GM12878 (cell line): ENCODE measurements around the gene OSBPL10. TPM values are rescaled to one million over a fixed set of nuclear protein-coding genes. Genes with fewer than 3 reads are reported as not detected.

ENCODE experiments used
- ATAC-seq: fragments of 200-7000 bp; cut with Tn5 transposase; 3 replicates; pipeline ENCODE4 v1.9.1; 2020; ENCODE audit warnings: mild to moderate bottlenecking, moderate library complexity
- BruUV-seq: library from RNA; stranded (reverse); fragments of 400-500 nt; replicated peaks from 2 replicates; lab custom pipeline; 2021; lab: Mats Ljungman, UMichigan
- CTCF ChIA-PET: fragments of 300-600 bp; sonication (Branson Sonifier 250); formaldehyde crosslinking; extraction: SDS; loops from one replicate; lab custom pipeline; 2021; ENCODE audit warnings: inconsistent platforms; lab: Yijun Ruan, JAX
- POLR2A ChIA-PET: fragments of 350-600 bp; formaldehyde crosslinking; extraction: SDS; loops from one replicate; lab custom pipeline; 2021; ENCODE audit warnings: inconsistent platforms; lab: Charles Lee
- RAD21 ChIA-PET: fragments of 300-600 bp; sonication (Branson Sonifier 250); formaldehyde crosslinking; loops from one replicate; lab custom pipeline; 2023; ENCODE audit warnings: antibody characterized with exemption; ENCODE audit not compliant: unreplicated experiment; lab: Charles Lee
- SMC1A ChIA-PET: fragments of 300-600 bp; sonication (Branson Sonifier 250); formaldehyde crosslinking; loops from one replicate; lab custom pipeline; 2023; ENCODE audit not compliant: unreplicated experiment, uncharacterized antibody; lab: Charles Lee
- DNase-seq: peaks from one replicate; pipeline ENCODE4 v3.0.0-alpha.2; 2011; ENCODE audit warnings: low read depth, low spot score
- FAIRE-seq: peaks from 3 replicates; lab custom pipeline; 2011; peaks lifted over from hg19 to GRCh38; lab: Jason Lieb, UNC
- H2AFZ ChIP-seq: 2 replicates; pipeline ENCODE4 v1.6.0; 2011; ENCODE audit warnings: low read depth, low read length, control low read depth; ENCODE audit not compliant: control insufficient read depth
- H3K27ac ChIP-seq: 2 replicates; pipeline ENCODE4 v1.5.1; 2011; ENCODE audit warnings: control low read depth; ENCODE audit not compliant: control insufficient read depth, insufficient read depth
- H3K27me3 ChIP-seq, 2 experiments: replicated peaks in 1 of 2; 2 replicates each; pipeline versions ENCODE4 v1.6.0 to v1.6.1; 2011; ENCODE audit warnings: low read length in 1 of 2; ENCODE audit not compliant: control insufficient read depth in 2 of 2, insufficient read depth in 2 of 2
- H3K36me3 ChIP-seq, 2 experiments: 2 replicates each; pipeline ENCODE4 v1.5.1; 2011; ENCODE audit warnings: low read length in 1 of 2; ENCODE audit not compliant: control insufficient read depth in 2 of 2, insufficient read depth in 2 of 2
- H3K4me1 ChIP-seq: 2 replicates; pipeline ENCODE4 v1.6.1; 2011; ENCODE audit warnings: mild to moderate bottlenecking, low read length, moderate library complexity, mixed read lengths; ENCODE audit not compliant: control insufficient read depth, insufficient read depth
- H3K4me2 ChIP-seq: 2 replicates; pipeline ENCODE4 v1.6.0; 2011; ENCODE audit warnings: control low read depth; ENCODE audit not compliant: control insufficient read depth, insufficient read depth
- H3K4me3 ChIP-seq: fragments of 200-600 bp; sonication (generic); 2 replicates; pipeline ENCODE4 v1.5.1; 2016
- H3K79me2 ChIP-seq: 2 replicates; pipeline ENCODE4 v1.6.0; 2011; ENCODE audit warnings: low read length; ENCODE audit not compliant: control insufficient read depth, insufficient read depth
- H3K9ac ChIP-seq: 2 replicates; pipeline ENCODE4 v1.8.0; 2011; ENCODE audit warnings: low read length, control low read depth, mixed read lengths; ENCODE audit not compliant: control insufficient read depth, insufficient read depth
- H3K9me3 ChIP-seq: replicated peaks from 3 replicates; pipeline ENCODE4 v1.5.1; 2011; ENCODE audit warnings: mild to moderate bottlenecking, low read length; ENCODE audit not compliant: control insufficient read depth, insufficient read depth
- H4K20me1 ChIP-seq: 2 replicates; pipeline ENCODE4 v1.6.0; 2011; ENCODE audit not compliant: control insufficient read depth, insufficient read depth
- ASH2L ChIP-seq: fragments of 300-600, 200-600 bp; sonication (generic); IDR thresholded peaks from 2 replicates; pipeline ENCODE4 v1.6.1; 2017; ENCODE audit warnings: low read depth, mild to moderate bottlenecking, borderline replicate concordance
- BHLHE40 ChIP-seq, 2 experiments: fragments of 450-650 bp in 1 of 2; IDR thresholded peaks; 2 replicates each; pipeline ENCODE4 v1.6.1; 2011 to 2017; ENCODE audit warnings: low read depth in 2 of 2, borderline replicate concordance in 1 of 2, improper control_type of control experiment in 1 of 2, low read length in 1 of 2, mild to moderate bottlenecking in 1 of 2
- CHD2 ChIP-seq: IDR thresholded peaks from 2 replicates; pipeline ENCODE4 v1.6.1; 2011; ENCODE audit warnings: low read depth, low read length, improper control_type of control experiment, borderline replicate concordance
- EED ChIP-seq: sonication (generic); IDR thresholded peaks from 2 replicates; pipeline ENCODE4 v1.6.1; 2016; ENCODE audit warnings: antibody characterized with exemption, low read depth
- EGR1 ChIP-seq, 2 experiments: IDR thresholded peaks; 1 replicate in 1 of 2; 2 replicates in 1 of 2; pipeline ENCODE4 v1.6.1; 2011 to 2012; ENCODE audit warnings: low read depth in 2 of 2, low read length in 2 of 2, borderline replicate concordance in 1 of 2, mild to moderate bottlenecking in 1 of 2, moderate library complexity in 1 of 2
- MYC ChIP-seq: IDR thresholded peaks from 2 replicates; pipeline ENCODE4 v1.6.1; 2011; ENCODE audit warnings: mild to moderate bottlenecking, low read length, moderate library complexity, inconsistent platforms; ENCODE audit not compliant: insufficient read depth, insufficient replicate concordance, insufficient read length, severe bottlenecking
- SUZ12 ChIP-seq: fragments of 200-600 bp; sonication (generic); IDR thresholded peaks from one replicate; pipeline ENCODE4 v1.6.1; 2018; ENCODE audit warnings: antibody characterized with exemption, mild to moderate bottlenecking; ENCODE audit not compliant: unreplicated experiment
- TBL1XR1 ChIP-seq: IDR thresholded peaks from 2 replicates; pipeline ENCODE4 v1.6.1; 2012; ENCODE audit warnings: low read depth, low read length, improper control_type of control experiment
- ZNF217 ChIP-seq: fragments of 450-650 bp; IDR thresholded peaks from 2 replicates; pipeline ENCODE4 v1.6.1; 2017; ENCODE audit warnings: antibody characterized with exemption, mild to moderate bottlenecking
- WGBS: methylation state at CpG from one replicate; pipeline ENCODE4 v1.1.6; 2016; ENCODE audit warnings: low lambda C conversion rate; ENCODE audit not compliant: insufficient replicate concordance, insufficient coverage; ENCODE audit errors: missing lambda C conversion rate; 5-methylcytosine and 5-hydroxymethylcytosine counted together
- in situ Hi-C: fragments of 300-500 bp; cut with MboI; formaldehyde crosslinking; loops from 9 replicates; pipeline ENCODE4 v1.14.3; 2018; ENCODE audit warnings: mixed read lengths
- intact Hi-C: fragments of 100-400 bp; cut with micrococcal nuclease; formaldehyde crosslinking; loops from one replicate; pipeline ENCODE4 v1.14.2; 2022; ENCODE audit not compliant: unreplicated experiment
- polyA plus RNA-seq, 11 experiments: library from polyadenylated mRNA; depleted of rRNA in 4 of 11; unstranded in 6 of 11; stranded (reverse) in 5 of 11; fragments of >200 nt; fragmentation: Nextera tagmentation in 4 of 11; fragmentation: Illumina TruSeq in 1 of 11; extraction: Ambion mirVana in 4 of 11; extraction: Trizol in 1 of 11; gene quantifications; 1 replicate in 1 of 11; 2 replicates in 10 of 11; pipeline versions ENCODE4 v1.2.1 to v1.2.3, GENCODE V29; 2011 to 2016; ENCODE audit warnings: inconsistent platforms in 2 of 11, missing spikeins in 2 of 11, low read depth in 1 of 11
- total RNA-seq, 4 experiments: library from RNA; depleted of rRNA in 3 of 4; stranded (reverse); fragments of >200 nt in 3 of 4; fragmentation: Illumina TruSeq in 1 of 4; extraction: Trizol in 1 of 4; gene quantifications; 2 replicates each; pipeline versions ENCODE4 v1.2.1 to v1.2.3, GENCODE V29; 2013 to 2021
- TF ChIP-seq, protein P1 (sequence below): fragments of 450-650 bp; IDR thresholded peaks from 2 replicates; pipeline ENCODE4 v1.6.1; 2017; ENCODE audit warnings: mild to moderate bottlenecking, moderate library complexity
- TF ChIP-seq, protein P2 (sequence below): fragments of 450-650 bp; IDR thresholded peaks from 2 replicates; pipeline ENCODE4 v1.6.1; 2018; ENCODE audit warnings: borderline replicate concordance, mild to moderate bottlenecking; ENCODE audit not compliant: partially characterized antibody
- TF ChIP-seq, protein P3 (sequence below): IDR thresholded peaks from 2 replicates; pipeline ENCODE4 v1.6.1; 2012; ENCODE audit warnings: low read depth, low read length, improper control_type of control experiment
- TF ChIP-seq, protein P4 (sequence below): IDR thresholded peaks from 2 replicates; pipeline ENCODE4 v1.6.1; 2012; ENCODE audit warnings: low read depth, low read length, improper control_type of control experiment
- TF ChIP-seq, protein P5 (sequence below): fragments of 450-650 bp; IDR thresholded peaks from 2 replicates; pipeline ENCODE4 v1.6.1; 2017; ENCODE audit warnings: low read depth, mild to moderate bottlenecking, moderate library complexity

The OSBPL10 gene
- total and polyA plus RNA-seq, 10 of the 15 experiments (the other 5 are each of a cell fraction or from before 2014, with no cell fraction given) = 0.03 to 0.25 (median 0.09) TPM; not detected in 5

DNA sequence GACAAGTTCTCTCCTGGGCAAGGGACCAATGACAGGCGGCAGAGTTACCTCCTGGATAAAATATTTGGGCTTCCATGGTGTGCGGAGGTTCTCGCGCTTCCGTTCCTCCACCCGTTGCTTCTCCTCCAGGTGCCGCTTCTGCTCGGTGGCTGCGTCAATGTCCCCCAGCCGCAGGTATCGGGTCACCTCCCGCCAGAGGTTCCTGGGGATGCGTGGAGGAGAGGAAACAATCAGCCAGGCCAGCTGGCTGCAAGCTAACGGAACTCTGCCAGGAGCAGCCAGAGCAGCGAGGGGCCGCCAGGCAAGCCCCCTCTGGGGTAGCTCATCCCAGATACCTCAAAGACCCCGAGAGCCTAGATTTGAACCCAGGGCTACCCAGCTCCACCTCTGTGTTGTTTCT is 317.0 kb downstream of the OSBPL10 start:
- ChIA-PET POLR2A (no interaction called here), SMC1A (interaction anchor here (1.3 kb wide), 1 partner anchor 17 kb away, joined by 3 read pairs; no protein-coding TSS in a partner anchor), CTCF (interaction anchor here (1.5 kb wide), 1 partner anchor 98 kb away, joined by 3 read pairs; no protein-coding TSS in a partner anchor), RAD21 (no interaction called here)
- WGBS = 79% methylated on average over 17 of the region's 17 CpGs
- H3K79me2 ChIP-seq = no peaks in the 10 kb centered on the region
- FAIRE-seq = no peak
- in situ Hi-C loops = no loop called here
- no TSS peak for BruUV-seq
- no peak overlapping the region for H3K27ac ChIP-seq
- H3K9ac ChIP-seq = no peak overlapping the region
- H3K9me3 ChIP-seq = no peaks in the 10 kb centered on the region
- DNase-seq = no peak
- H3K4me2 ChIP-seq = no peak overlapping the region
- no peaks in the 10 kb centered on the region for H3K36me3 ChIP-seq
- intact Hi-C loops = no loop called here
- no peak for ATAC-seq
- H3K27me3 ChIP-seq = no peaks in the 10 kb centered on the region
- no peak overlapping the region for H2AFZ ChIP-seq
- H4K20me1 ChIP-seq = no peaks in the 10 kb centered on the region
- no peak overlapping the region for H3K4me3 ChIP-seq
- no peaks in the 10 kb centered on the region for H3K4me1 ChIP-seq
- TF ChIP-seq BHLHE40 (IDR thresholded peaks at IDR 0.05; ENCODE audit: borderline replicate concordance in 1 of 2, low read depth in 2 of 2, low read length in 1 of 2) (no peak), EGR1 (IDR thresholded peaks at IDR 0.05; ENCODE audit: borderline replicate concordance in 1 of 2, low read depth in 2 of 2, low read length in 2 of 2) (no peak), ASH2L (no peak), CHD2 (no peak), MYC (no peak), EED (no peak), SUZ12 (no peak), TBL1XR1 (no peak), ZNF217 (no peak)
- TF ChIP-seq, protein P1, sequence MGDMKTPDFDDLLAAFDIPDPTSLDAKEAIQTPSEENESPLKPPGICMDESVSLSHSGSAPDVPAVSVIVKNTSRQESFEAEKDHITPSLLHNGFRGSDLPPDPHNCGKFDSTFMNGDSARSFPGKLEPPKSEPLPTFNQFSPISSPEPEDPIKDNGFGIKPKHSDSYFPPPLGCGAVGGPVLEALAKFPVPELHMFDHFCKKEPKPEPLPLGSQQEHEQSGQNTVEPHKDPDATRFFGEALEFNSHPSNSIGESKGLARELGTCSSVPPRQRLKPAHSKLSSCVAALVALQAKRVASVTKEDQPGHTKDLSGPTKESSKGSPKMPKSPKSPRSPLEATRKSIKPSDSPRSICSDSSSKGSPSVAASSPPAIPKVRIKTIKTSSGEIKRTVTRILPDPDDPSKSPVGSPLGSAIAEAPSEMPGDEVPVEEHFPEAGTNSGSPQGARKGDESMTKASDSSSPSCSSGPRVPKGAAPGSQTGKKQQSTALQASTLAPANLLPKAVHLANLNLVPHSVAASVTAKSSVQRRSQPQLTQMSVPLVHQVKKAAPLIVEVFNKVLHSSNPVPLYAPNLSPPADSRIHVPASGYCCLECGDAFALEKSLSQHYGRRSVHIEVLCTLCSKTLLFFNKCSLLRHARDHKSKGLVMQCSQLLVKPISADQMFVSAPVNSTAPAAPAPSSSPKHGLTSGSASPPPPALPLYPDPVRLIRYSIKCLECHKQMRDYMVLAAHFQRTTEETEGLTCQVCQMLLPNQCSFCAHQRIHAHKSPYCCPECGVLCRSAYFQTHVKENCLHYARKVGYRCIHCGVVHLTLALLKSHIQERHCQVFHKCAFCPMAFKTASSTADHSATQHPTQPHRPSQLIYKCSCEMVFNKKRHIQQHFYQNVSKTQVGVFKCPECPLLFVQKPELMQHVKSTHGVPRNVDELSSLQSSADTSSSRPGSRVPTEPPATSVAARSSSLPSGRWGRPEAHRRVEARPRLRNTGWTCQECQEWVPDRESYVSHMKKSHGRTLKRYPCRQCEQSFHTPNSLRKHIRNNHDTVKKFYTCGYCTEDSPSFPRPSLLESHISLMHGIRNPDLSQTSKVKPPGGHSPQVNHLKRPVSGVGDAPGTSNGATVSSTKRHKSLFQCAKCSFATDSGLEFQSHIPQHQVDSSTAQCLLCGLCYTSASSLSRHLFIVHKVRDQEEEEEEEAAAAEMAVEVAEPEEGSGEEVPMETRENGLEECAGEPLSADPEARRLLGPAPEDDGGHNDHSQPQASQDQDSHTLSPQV = no peak
- TF ChIP-seq, protein P2, sequence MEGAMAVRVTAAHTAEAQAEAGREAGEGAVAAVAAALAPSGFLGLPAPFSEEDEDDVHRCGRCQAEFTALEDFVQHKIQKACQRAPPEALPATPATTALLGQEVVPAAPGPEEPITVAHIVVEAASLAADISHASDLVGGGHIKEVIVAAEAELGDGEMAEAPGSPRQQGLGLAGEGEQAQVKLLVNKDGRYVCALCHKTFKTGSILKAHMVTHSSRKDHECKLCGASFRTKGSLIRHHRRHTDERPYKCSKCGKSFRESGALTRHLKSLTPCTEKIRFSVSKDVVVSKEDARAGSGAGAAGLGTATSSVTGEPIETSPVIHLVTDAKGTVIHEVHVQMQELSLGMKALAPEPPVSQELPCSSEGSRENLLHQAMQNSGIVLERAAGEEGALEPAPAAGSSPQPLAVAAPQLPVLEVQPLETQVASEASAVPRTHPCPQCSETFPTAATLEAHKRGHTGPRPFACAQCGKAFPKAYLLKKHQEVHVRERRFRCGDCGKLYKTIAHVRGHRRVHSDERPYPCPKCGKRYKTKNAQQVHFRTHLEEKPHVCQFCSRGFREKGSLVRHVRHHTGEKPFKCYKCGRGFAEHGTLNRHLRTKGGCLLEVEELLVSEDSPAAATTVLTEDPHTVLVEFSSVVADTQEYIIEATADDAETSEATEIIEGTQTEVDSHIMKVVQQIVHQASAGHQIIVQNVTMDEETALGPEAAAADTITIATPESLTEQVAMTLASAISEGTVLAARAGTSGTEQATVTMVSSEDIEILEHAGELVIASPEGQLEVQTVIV = no peak
- TF ChIP-seq, protein P3, sequence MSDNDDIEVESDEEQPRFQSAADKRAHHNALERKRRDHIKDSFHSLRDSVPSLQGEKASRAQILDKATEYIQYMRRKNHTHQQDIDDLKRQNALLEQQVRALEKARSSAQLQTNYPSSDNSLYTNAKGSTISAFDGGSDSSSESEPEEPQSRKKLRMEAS = no peak
- TF ChIP-seq, protein P4, sequence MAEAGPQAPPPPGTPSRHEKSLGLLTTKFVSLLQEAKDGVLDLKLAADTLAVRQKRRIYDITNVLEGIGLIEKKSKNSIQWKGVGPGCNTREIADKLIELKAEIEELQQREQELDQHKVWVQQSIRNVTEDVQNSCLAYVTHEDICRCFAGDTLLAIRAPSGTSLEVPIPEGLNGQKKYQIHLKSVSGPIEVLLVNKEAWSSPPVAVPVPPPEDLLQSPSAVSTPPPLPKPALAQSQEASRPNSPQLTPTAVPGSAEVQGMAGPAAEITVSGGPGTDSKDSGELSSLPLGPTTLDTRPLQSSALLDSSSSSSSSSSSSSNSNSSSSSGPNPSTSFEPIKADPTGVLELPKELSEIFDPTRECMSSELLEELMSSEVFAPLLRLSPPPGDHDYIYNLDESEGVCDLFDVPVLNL = no peak
- TF ChIP-seq, protein P5, sequence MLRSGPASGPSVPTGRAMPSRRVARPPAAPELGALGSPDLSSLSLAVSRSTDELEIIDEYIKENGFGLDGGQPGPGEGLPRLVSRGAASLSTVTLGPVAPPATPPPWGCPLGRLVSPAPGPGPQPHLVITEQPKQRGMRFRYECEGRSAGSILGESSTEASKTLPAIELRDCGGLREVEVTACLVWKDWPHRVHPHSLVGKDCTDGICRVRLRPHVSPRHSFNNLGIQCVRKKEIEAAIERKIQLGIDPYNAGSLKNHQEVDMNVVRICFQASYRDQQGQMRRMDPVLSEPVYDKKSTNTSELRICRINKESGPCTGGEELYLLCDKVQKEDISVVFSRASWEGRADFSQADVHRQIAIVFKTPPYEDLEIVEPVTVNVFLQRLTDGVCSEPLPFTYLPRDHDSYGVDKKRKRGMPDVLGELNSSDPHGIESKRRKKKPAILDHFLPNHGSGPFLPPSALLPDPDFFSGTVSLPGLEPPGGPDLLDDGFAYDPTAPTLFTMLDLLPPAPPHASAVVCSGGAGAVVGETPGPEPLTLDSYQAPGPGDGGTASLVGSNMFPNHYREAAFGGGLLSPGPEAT = no peak
